Measurements from ENCODE around the gene TAAR2.
"Not testable (repeated sequence)": the region's sequence is repeated elsewhere in the genome, so short reads cannot be mapped to it uniquely, and the experiment has no call there.

TAAR2 gene

DNA sequence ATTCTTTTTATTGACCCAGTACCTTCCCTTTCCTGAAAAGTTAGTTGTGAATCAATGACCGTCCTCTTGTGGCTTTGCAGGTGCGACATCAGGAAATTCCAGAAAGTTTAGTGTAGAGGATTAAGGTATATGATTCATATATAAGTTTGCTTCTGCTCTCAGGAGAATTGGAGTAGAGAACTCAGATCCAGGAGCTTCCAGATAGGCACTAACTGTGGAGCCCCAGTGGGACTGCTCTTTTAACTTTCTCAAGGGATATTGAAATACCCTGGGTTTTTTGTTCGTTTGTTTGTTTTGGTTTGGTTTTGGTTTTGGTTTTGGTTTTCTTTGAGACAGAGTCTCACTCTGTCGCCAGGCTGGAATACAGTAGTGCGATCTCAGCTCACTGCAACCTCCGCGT, 9.5 kb downstream of the TAAR2 start:
- in situ Hi-C loops (cut with MboI; ENCODE audit: low sequenced_read_pairs): no loop called here

DNA sequence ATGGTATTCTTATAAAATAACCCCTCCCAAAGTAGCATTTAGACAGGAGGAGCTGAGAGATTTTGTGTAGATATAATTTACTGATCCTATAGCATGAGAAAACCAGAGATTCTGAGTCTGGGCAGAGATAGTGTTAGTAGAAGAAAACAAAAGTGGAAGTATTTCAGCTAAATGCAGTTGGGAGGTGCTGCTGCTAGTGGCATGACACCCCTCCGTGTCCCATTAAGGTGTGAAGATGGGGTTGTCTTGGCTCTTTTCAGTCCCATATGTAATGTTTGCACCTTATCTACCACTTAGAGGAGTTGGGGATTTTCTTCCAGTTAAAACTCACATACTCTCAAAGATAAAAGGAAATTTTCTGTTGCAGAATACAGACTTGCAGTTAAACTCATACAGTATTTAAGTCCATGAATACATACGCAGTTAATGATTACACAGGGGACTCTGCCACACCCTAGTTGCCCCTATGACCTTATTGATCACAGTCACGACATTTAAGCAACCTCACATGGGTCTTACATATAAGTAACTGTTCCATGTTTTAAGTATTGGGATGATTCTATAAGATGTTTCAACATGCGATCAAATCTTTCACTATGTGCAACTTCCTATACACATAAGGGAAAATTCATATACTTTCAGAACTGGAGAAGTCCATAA, 11.5 kb downstream of the TAAR2 start:
- in situ Hi-C loops (cut with MboI; ENCODE audit: low sequenced_read_pairs): no loop called here

DNA sequence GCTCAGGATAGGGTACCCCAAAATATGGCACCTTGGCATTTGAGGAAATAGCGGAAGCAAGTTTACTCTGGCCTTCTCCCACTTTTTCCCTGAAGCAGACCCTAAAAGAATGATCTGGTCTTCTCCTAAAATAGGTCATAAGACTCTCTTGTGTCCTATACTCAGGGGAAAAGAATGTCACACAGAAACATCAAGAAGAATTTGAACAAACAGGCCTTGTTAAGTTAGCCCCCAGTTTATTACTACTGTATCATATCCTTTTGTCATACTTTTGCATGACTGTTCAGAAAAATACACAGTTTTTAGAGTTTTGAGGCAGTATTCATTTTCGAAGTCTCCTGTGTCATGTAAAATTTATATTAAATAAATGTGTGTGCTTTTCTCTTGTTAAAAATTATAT, 12.5 kb downstream of the TAAR2 start:
- in situ Hi-C loops (cut with MboI; ENCODE audit: low sequenced_read_pairs): no loop called here

DNA sequence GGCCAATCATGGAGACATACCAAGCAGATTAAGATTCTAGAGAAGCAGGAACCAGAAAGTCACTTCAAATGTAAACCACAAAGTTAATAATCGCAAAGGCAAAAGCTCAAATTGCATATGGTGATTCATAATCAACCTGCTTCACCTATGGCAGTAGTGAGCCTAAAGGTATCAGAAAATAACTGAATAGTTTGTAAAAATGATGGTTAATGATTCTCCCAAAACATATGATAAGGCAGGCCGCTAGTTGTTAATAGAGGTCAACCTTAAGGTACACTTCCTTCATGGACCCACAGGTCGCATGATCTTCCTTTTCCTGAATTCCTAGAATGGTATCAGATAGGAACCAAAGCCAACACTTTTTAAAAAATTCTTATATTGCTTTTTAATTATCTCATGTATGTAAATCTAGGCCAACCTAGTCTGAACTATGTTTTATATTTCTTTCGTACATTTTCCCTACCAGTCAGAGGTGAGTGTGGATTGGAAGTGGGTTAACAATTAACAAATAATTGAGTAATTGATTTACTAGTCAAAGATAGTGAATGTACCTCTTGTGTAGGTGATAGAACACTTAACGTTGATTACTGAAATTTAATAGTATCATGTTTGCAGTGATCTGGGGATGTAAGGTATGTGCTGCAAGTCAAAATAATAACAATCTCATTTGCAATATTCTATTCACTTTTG, 16.4 kb downstream of the TAAR2 start:
- in situ Hi-C loops (cut with MboI; ENCODE audit: low sequenced_read_pairs): no loop called here

DNA sequence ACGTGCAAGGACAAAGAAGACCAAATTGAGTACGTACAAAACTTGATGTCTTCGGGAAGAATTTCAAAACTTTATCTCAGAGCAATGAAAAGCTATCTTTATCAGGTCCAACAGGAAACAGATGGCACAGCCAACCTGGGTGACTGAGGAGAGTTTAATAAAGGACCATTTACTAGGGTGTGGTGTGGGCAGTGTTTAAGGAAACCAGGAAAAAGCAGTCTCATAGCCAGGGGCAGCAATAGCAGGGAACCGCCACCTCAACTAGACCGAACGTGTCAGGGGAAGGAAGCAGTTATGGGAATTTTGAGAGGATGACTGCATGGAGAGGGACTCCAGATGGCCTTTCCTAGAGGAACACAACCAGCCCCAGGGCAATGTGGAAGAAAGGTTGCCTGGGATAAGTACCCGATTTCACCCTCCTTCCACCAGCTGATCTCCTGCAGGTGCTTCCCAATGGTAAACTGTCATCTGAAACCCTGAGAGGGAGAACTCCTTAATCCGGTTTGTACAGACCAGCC, 19.4 kb downstream of the TAAR2 start:
- in situ Hi-C loops (cut with MboI; ENCODE audit: low sequenced_read_pairs): no loop called here

DNA sequence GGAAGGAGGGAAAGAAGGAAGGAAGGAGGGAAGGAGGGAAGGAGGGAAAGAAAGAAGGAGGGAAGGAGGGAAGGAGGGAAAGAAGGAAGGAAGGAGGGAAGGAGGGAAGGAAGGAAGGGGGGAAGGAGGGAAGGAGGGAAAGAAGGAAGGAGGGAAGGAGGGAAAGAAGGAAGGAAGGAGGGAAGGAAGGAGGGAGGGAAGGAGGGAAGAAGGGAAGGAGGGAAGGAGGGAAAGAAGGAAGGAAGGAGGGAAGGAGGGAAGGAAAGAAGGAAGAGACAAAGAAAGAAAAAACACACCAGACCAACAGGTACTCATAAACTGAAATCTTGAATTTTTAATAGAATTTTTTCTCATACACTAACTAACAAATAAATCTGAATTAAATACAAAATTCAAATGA, 23.2 kb downstream of the TAAR2 start:
- in situ Hi-C loops (cut with MboI; ENCODE audit: low sequenced_read_pairs): not testable (repeated sequence)

DNA sequence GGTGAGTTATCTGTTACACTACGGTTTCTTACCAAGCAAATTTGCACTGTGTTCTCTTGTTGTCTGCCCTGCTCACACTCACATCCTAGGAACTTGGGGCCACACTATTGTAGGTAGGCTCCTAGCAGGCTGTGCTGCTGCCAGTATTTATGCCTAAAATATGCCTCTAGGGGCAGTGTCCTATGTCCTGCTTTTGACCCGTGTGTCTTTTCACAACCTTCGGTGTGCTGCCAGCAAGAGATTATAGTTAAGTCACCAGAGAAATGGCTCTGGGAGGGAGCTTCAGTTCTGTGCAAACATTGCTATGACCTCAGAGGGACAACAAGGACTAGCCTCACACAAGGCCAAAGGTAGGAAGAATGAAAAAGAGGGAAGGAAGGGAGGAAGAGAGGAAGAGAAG, 25.6 kb downstream of the TAAR2 start:
- in situ Hi-C loops (cut with MboI; ENCODE audit: low sequenced_read_pairs): no loop called here

DNA sequence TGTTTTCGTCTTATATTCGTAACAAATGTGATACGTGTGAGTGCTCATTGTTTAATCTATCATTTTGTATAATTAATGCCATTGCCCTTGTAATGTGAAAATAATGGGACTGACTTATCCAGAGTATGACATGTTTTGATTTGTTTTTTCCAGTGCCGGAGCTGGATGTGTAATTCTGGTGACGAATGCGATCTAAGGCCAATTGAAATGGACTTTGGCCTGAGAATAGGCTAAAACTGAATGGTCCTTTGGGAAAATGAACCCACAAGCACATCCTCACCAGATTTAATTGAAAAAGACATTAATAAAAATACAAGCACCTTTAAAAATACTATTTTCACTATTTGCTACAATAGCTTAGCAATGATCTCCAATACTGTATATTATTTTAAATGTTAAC, 27.9 kb downstream of the TAAR2 start:
- in situ Hi-C loops (cut with MboI; ENCODE audit: low sequenced_read_pairs): no loop called here

DNA sequence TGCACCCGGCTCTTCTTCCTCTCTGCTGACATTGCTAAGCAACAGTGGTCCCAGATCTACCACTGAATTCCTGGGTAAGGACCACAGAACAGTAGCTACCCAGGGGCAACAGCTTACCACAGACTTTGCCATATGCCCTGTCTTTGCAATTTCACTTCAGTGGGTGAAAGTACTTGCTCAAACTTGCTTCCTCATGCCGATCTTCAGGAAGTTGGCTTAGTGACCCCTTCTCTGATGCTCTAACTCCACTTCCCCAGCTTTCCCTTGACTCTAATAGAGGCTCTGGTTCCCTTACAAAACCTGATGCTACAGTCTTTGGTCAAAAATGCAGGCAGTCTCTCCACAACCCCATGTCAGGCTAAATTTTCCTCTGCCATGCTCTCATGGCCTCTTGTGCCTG, 31.2 kb downstream of the TAAR2 start:
- in situ Hi-C loops (cut with MboI; ENCODE audit: low sequenced_read_pairs): no loop called here

DNA sequence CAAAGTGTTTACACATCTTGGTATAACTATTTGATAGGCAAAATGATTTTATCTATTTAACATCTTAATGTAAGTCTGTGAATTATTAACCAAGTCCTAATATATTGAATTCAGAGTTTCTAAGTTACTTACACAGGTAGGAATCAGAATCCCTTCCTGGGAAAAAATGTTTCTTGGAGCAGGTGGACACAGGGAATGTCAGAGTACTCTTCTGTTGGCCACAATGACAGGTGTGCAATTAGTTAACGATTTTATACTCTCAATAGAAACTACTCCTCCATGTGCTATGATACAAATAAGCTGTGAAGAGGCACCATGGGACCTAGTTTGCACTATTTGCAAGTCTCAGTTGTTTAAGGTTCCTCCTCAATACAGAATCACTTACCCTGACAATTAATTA, 33.7 kb downstream of the TAAR2 start:
- in situ Hi-C loops (cut with MboI; ENCODE audit: low sequenced_read_pairs): no loop called here

DNA sequence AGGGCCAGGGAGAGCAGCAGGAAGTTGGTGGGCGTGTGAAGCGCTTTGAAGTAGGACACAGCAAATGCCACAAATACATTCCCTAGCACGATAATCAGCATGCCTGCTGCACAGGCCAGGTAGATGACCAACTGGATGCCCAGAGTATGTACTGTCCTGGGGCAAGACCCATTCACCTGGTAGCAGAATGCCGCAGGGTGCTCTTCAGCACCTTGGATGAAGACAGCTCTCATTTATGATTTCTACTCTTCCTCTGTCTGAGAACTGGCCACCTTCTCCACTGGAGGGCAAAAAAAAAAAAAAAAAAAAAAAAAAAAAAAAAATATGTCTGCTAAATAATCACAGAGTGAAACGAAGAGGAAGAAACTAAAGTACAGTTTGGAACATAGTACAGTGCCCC, 34.6 kb downstream of the TAAR2 start, which contains the start of gene TAAR5:
Gene TAAR5, minus strand, starts transcription at position 288 of the 400 bp plus-strand sequence. Its CDS starts 55 bp downstream, at position 233.
- in situ Hi-C loops (cut with MboI; ENCODE audit: low sequenced_read_pairs): no loop called here

DNA sequence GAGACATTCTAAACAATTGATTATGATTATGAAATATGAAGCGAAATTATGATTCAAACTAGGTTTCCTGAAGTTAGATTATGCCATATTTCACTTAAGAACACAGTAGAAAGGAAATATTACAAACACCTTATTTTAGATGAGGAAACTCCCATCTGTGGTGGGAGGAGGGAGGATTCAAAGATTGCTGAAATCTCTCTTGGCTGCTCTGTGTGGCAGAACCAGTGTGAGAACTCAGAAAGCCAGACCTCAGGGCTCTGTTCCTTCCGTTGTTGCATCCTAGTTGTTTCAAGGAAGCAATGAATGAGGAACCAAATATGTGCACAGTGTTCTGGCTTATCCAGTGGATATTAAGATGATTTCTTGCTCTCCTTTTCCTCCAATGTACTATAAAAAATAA, 36.7 kb downstream of the TAAR2 start:
- in situ Hi-C loops (cut with MboI; ENCODE audit: low sequenced_read_pairs): no loop called here

DNA sequence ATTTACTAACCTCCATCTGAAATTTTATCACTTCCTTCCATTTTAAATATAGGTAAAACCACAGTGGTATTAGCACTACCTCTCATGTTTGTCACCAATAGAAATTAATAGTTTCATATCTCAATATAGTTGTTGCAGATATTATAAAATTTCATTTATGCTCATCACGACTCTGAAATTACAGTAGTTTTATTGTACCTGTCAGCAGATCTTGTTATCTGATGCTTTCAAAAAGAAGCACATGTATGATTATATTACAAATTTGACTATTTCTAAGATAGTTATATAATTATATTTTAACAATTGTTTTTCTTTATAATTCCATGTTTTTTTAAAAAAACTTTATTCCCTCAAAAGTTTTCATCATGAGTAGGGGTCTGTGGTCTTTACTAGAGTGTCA, 39.4 kb downstream of the TAAR2 start:
- in situ Hi-C loops (cut with MboI; ENCODE audit: low sequenced_read_pairs): no loop called here

DNA sequence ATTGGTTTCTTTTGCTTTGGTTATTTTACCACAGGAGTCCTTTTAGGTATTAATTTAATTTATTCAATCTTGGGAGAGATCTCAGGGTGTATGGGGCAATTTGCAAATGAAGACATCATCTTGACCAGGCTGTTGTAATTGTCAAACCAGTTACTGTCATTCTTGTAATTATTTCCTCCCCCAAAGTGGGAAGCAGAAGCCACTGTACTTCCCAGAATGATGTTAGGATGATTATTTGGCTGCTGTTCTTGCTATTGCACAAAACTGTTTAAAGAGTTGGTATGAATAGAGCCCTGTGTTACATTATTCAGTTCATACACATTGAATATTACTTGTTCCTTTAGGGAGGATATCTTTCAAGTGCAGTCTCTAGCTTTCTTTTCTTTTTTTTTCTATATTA, 52.3 kb downstream of the TAAR2 start:
- in situ Hi-C loops (cut with MboI; ENCODE audit: low sequenced_read_pairs): no loop called here

DNA sequence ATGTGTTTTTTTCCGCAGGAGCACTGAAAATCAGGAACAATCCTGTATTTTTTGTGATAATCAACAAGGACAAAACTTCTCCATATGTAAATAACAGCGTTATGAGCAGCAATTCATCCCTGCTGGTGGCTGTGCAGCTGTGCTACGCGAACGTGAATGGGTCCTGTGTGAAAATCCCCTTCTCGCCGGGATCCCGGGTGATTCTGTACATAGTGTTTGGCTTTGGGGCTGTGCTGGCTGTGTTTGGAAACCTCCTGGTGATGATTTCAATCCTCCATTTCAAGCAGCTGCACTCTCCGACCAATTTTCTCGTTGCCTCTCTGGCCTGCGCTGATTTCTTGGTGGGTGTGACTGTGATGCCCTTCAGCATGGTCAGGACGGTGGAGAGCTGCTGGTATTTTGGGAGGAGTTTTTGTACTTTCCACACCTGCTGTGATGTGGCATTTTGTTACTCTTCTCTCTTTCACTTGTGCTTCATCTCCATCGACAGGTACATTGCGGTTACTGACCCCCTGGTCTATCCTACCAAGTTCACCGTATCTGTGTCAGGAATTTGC, 53.8 kb downstream of the TAAR2 start, which contains the start of gene TAAR6:
Gene TAAR6, plus strand, starts transcription at position 102 of the 557 bp plus-strand sequence. Its CDS starts 0 bp downstream, at position 102.
- in situ Hi-C loops (cut with MboI; ENCODE audit: low sequenced_read_pairs): no loop called here

DNA sequence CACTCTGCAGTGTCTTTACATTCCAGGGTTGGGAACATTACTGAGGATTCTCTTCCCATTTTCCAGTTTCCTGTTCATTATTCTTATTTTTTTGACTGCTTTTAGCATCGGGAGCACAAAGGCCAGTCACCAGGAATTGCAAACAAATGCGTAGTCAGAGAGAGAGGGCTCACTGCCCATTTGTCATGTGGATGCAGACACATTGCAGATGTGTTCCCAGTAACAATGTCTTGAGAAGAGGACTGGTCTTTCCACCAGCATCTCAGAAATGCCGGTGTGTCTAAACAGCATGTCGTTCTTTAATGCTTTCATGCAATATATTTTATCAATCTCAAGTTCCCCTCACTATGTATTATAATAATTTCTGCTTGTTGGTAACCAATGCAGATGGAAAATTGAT, 54.9 kb downstream of the TAAR2 start:
- in situ Hi-C loops (cut with MboI; ENCODE audit: low sequenced_read_pairs): no loop called here

DNA sequence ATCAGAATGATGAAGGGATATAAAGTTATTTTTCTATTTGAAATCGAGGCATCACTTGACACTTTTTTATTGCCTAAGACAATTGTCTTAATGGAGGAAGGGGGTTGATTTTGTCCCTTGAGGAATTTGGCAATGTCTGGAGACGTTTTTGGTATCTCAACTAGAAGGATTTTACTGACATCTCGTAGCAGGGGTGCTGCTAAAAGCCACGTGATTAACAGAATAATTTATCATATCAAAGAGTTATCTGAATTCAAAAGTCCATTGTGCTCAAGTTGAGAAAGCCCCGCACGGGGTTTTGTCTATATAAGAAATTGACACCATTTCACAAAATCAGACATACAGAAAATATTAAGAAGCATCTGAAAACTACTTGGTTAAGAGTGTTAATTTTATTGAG, 55.5 kb downstream of the TAAR2 start:
- in situ Hi-C loops (cut with MboI; ENCODE audit: low sequenced_read_pairs): no loop called here

DNA sequence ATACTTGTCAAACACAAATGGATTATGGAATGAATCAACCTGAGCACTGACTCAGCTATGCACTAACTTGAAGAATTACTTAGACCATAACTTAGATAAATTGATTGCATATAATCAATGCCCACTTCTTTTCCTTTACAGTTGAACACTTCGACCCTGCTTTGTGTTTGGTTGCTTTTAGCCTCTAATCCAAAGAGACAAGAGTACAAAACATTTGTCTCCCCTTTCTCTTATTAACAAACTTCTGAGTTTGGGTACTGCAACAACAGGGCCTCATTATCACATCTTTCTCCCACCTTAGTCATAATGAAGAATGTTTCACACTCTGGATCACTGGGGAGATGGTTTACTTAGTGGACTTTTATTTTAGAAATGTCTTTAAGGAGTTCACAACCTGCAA, 56.5 kb downstream of the TAAR2 start:
- in situ Hi-C loops (cut with MboI; ENCODE audit: low sequenced_read_pairs): no loop called here

Data from HL-60/S4 treated with phorbol 12-myristate 13-acetate at 8.2 ng/mL for 4 days and 3 days (cell line).